Activated CD4-positive, alpha-beta memory T cell treated with anti-CD3 and anti-CD28 coated beads, Interleukin-2, amount 10 ng/mL, durations not matched to agents 7 days and 5 days (primary cell): ENCODE measurements around the gene WFDC8. TPM values are rescaled to one million over a fixed set of nuclear protein-coding genes. Genes with fewer than 3 reads are reported as not detected.

Source experiments
- CTCF ChIA-PET: fragments of 350-600 bp; sonication (Branson Sonifier 250); formaldehyde crosslinking; loops from one replicate; lab custom pipeline; 2021; ENCODE audit warnings: antibody characterized with exemption, inconsistent platforms; lab: Charles Lee
- POLR2A ChIA-PET: fragments of 350-600 bp; sonication (Branson Sonifier 250); formaldehyde crosslinking; loops from one replicate; lab custom pipeline; 2021; ENCODE audit warnings: antibody characterized with exemption; lab: Charles Lee
- DNase-seq: peaks from one replicate; pipeline ENCODE4 v3.0.0-alpha.2; 2020
- H3K27ac Mint-ChIP-seq: one replicate; pipeline ENCODE4 v1.8.0; 2021; ENCODE audit warnings: mild to moderate bottlenecking, mixed read lengths
- H3K27me3 Mint-ChIP-seq: one replicate; pipeline ENCODE4 v1.8.0; 2021; ENCODE audit warnings: mixed read lengths
- H3K36me3 Mint-ChIP-seq: one replicate; pipeline ENCODE4 v1.8.0; 2021; ENCODE audit warnings: low read depth, mixed read lengths
- H3K4me1 Mint-ChIP-seq: one replicate; pipeline ENCODE4 v1.8.0; 2021; ENCODE audit warnings: mixed read lengths
- H3K4me3 Mint-ChIP-seq: one replicate; pipeline ENCODE4 v1.8.0; 2021; ENCODE audit warnings: mild to moderate bottlenecking, mixed read lengths
- H3K9me3 Mint-ChIP-seq: one replicate; pipeline ENCODE4 v1.8.0; 2021; ENCODE audit warnings: mixed read lengths
- total RNA-seq, 2 experiments: library from RNA; stranded (reverse); gene quantifications; one replicate each; pipeline ENCODE4 v1.2.3, GENCODE V29; 2021

WFDC8 gene
- total RNA-seq, 2 experiments from 2014 or later, result not detected

DNA sequence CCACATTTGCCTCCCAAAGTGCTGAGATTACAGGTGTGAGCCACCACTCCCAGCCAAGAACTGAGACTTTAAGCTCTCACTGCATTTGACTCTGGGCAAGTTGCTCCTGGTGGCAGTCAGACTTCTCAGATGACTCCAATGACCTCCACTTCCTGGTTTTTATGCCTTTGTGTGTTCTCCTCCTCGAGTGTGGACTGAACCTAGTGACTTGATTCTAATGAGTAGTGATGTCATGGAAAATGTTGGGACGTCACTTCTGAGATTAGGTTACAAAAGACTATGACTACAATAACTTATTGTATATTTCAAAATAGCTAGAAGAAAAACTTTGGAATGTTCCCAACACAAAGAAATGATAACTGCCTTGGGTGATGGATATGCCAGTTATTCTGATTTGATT lies 75.7 kb downstream of the WFDC8 start:
- Mint-ChIP-seq H3K27me3 (peaks cover 56% of the 10 kb centered on the region), H3K4me3 (no peak overlapping the region), H3K36me3 (no peaks in the 10 kb centered on the region), H3K4me1 (peaks cover 14% of the 10 kb centered on the region), H3K9me3 (no peaks in the 10 kb centered on the region), H3K27ac (no peak overlapping the region)
- CTCF ChIA-PET, result no interaction called here
- POLR2A ChIA-PET, result no interaction called here
- no peak for DNase-seq

DNA sequence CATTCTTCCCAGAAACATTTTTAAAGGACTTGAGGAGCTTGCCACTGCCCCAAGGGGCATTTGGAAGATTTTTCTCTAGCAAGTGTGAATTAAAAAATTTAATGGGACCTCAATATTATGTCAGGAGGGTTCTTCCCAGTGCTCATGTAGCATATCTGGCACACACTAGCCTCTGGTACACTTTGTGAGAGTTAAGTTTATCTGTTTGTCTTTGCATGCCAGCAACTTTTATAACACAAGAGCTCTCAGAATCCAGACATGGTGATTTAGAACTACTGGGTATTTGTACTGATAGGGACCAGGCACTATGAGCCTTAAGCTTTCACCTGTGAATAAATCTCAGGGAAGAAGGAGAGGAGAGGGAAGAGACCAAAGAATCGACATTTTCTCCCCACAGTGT lies 76.5 kb downstream of the WFDC8 start:
- POLR2A ChIA-PET, result no interaction called here
- DNase-seq, result no peak
- Mint-ChIP-seq H3K36me3 (no peaks in the 10 kb centered on the region), H3K27me3 (peaks cover 49% of the 10 kb centered on the region), H3K4me3 (no peak overlapping the region), H3K27ac (no peak overlapping the region), H3K9me3 (no peaks in the 10 kb centered on the region), H3K4me1 (peaks cover 9% of the 10 kb centered on the region)
- CTCF ChIA-PET, result interaction anchor here (0.7 kb wide), 1 partner anchor 67 kb away, joined by 3 read pairs; no protein-coding TSS in a partner anchor

Other genes starting within 250 kb of the WFDC8 start
- 10 to 100 TPM; 28.1 to 28.3 TPM for gene SDC4, start 230.9 kb downstream of the WFDC8 start, total RNA-seq
- gene SYS1, start 216.1 kb downstream of the WFDC8 start, total RNA-seq, result 10 to 100 TPM; 22.1 to 24.2 TPM
- gene TP53TG5, start 201.0 kb downstream of the WFDC8 start, total RNA-seq, result not detected
- gene DBNDD2, start 171.0 kb downstream of the WFDC8 start, total RNA-seq, result 10 to 100 TPM; 11.4 to 13.1 TPM
- 10 to 100 TPM; 52.4 to 53.0 TPM for gene PIGT, start 163.1 kb downstream of the WFDC8 start, total RNA-seq
- gene WFDC2, start 109.5 kb downstream of the WFDC8 start, total RNA-seq, result not detected
- not detected for gene SPINT3, start 63.7 kb downstream of the WFDC8 start, total RNA-seq
- not detected for gene WFDC6, start 39.8 kb downstream of the WFDC8 start, total RNA-seq
- not detected for gene EPPIN, start 31.9 kb downstream of the WFDC8 start, total RNA-seq
- gene WFDC10A, start 50.5 kb upstream of the WFDC8 start, total RNA-seq, result not detected
- not detected for gene WFDC9, start 52.0 kb upstream of the WFDC8 start, total RNA-seq
- not detected for gene WFDC11, start 91.0 kb upstream of the WFDC8 start, total RNA-seq
- gene WFDC13, start 122.8 kb upstream of the WFDC8 start, total RNA-seq, result not detected
- gene WFDC10B, start 125.7 kb upstream of the WFDC8 start, total RNA-seq, result not detected
- gene SPINT4, start 143.1 kb upstream of the WFDC8 start, total RNA-seq, result not detected
- gene WFDC3, start 212.6 kb upstream of the WFDC8 start, total RNA-seq, result not detected
- gene DNTTIP1, start 212.7 kb upstream of the WFDC8 start, total RNA-seq, result 10 to 100 TPM; 29.0 to 34.7 TPM
- gene UBE2C, start 233.4 kb upstream of the WFDC8 start, total RNA-seq, result 100 to 1,000 TPM; 170 to 184 TPM
- not detected for gene TNNC2, start 248.0 kb upstream of the WFDC8 start, total RNA-seq